HG03095 (cell line): ENCODE results near the gene CLEC4D.
"Not testable (repeated sequence)": the region's sequence is repeated elsewhere in the genome, so short reads cannot be mapped to it uniquely, and the experiment has no call there.

Experiments used
- ATAC-seq: cut with Tn5 transposase; IDR thresholded peaks from one replicate; pipeline ENCODE4 v1.9.1; 2021; ENCODE audit warnings: moderate library complexity; ENCODE audit not compliant: unreplicated experiment

Gene CLEC4D

GRCh38 chr12:8527250-8528130, 14.2 kb downstream of the CLEC4D start:
- no peak for ATAC-seq

GRCh38 chr12:8532045-8532444, 18.7 kb downstream of the CLEC4D start:
- ATAC-seq = no peak

- ATAC-seq = not testable (repeated sequence)
Measured at GRCh38 chr12:8537820-8538219, 24.5 kb downstream of the CLEC4D start.

- ATAC-seq = not testable (repeated sequence)
Measured at GRCh38 chr12:8540831-8541230, 27.5 kb downstream of the CLEC4D start, which contains the start of gene CLEC4E. Gene CLEC4E (minus strand): TSS chr12:8540905. CDS start chr12:8540797, 108 bp downstream.

GRCh38 chr12:8541562-8541961, 28.3 kb downstream of the CLEC4D start:
- no peak for ATAC-seq

- peak; percentile 74 for ATAC-seq
Measured at GRCh38 chr12:8544295-8544694, 31.0 kb downstream of the CLEC4D start.

GRCh38 chr12:8546591-8546990, 33.3 kb downstream of the CLEC4D start:
- ATAC-seq = no peak

GRCh38 chr12:8547645-8548044, 34.3 kb downstream of the CLEC4D start:
- no peak for ATAC-seq

- ATAC-seq = no peak
Measured at GRCh38 chr12:8548192-8548591, 34.9 kb downstream of the CLEC4D start.

- no peak for ATAC-seq
Measured at GRCh38 chr12:8549381-8549780, 36.1 kb downstream of the CLEC4D start.

GRCh38 chr12:8553088-8553627, 39.9 kb downstream of the CLEC4D start:
- no peak for ATAC-seq

GRCh38 chr12:8554451-8555195, 41.3 kb downstream of the CLEC4D start:
- ATAC-seq = no peak

GRCh38 chr12:8556531-8557097, 43.3 kb downstream of the CLEC4D start:
- no peak for ATAC-seq

GRCh38 chr12:8559676-8560075, 46.4 kb downstream of the CLEC4D start:
- ATAC-seq = no peak

- ATAC-seq = no peak
Measured at GRCh38 chr12:8561011-8561410, 47.7 kb downstream of the CLEC4D start.

GRCh38 chr12:8562310-8562709, 49.0 kb downstream of the CLEC4D start:
- no peak for ATAC-seq

GRCh38 chr12:8563356-8563755, 50.1 kb downstream of the CLEC4D start:
- no peak for ATAC-seq

GRCh38 chr12:8564656-8565055, 51.4 kb downstream of the CLEC4D start:
- ATAC-seq = no peak

- not testable (repeated sequence) for ATAC-seq
Measured at GRCh38 chr12:8566052-8566451, 52.7 kb downstream of the CLEC4D start.

GRCh38 chr12:8566525-8566924, 53.2 kb downstream of the CLEC4D start:
- no peak for ATAC-seq
